Measurements from ENCODE around the gene NFASC. TPM values are rescaled to one million over a fixed set of nuclear protein-coding genes. Genes with fewer than 3 reads are reported as not detected.

The NFASC gene
- total and polyA plus RNA-seq, 2 experiments from 2014 or later: 46.3 to 54.7 TPM

DNA sequence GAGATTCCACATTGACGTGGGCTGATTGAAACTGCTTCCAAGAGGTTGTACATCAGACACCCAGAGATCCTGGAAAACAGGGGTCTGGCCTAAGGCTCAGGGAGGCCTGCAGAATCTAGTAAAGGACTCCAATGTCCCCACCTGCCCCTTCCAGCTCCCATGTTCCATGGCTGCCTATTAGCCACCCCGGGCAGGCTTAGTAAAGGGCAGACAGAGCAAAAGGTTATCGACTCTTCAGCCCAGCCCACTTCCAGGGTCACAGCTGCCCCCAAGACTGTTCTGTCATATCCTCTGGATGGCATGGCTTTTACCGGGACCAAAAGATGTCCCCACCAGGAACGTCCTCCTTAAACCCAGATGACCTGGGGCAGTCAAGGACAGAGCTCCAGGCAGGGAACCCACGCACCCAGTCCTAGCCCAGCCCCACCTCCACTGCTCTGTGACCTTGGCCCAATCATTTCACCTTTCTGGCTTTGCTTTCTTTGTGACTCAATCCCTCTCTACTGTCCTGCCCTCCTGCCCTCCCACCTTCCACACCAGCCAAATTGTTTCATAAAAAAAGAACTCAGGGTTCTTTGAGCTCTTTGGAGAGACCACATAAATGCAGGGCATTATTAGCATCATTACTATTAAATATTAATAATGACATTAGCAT lies 167.6 kb downstream of the NFASC start:
- no peak overlapping the region for H3K9ac ChIP-seq
- no peak overlapping the region for H3K4me3 ChIP-seq
- no peak for TF ChIP-seq EZH2phosphoT487 (IDR thresholded peaks at IDR 0.05; ENCODE audit: insufficient read depth, low read depth)
- no peak for TF ChIP-seq EZH2 (IDR thresholded peaks at IDR 0.05; ENCODE audit: insufficient read depth, poor library complexity, severe bottlenecking)
- H4K20me1 ChIP-seq (ENCODE audit: insufficient read depth): no peaks in the 10 kb centered on the region
- H2AFZ ChIP-seq: no peak overlapping the region
- H3K4me1 ChIP-seq (ENCODE audit: insufficient read depth): no peaks in the 10 kb centered on the region
- DNase-seq: no peak
- H3F3A ChIP-seq (ENCODE audit: insufficient read depth): no peaks in the 10 kb centered on the region
- no peaks in the 10 kb centered on the region for H3K9me2 ChIP-seq (ENCODE audit: insufficient read depth)
- H3K9me3 ChIP-seq (ENCODE audit: low read depth): no peaks in the 10 kb centered on the region
- H3K27me3 ChIP-seq (replicated peaks; ENCODE audit: insufficient read depth): peaks cover 63% of the 10 kb centered on the region
- H3K79me2 ChIP-seq (ENCODE audit: insufficient read depth): no peaks in the 10 kb centered on the region
- in situ Hi-C loops (cut with MboI): no loop called here
- 64% methylated on average over 6 of the region's 6 CpGs for WGBS, 2 experiments (ENCODE audit: low coverage in 1 of 2, low lambda C conversion rate in 2 of 2, missing lambda C conversion rate in 2 of 2)
- no peaks in the 10 kb centered on the region for H3K36me3 ChIP-seq (ENCODE audit: low read depth)
- no peak overlapping the region for H3K27ac ChIP-seq
- H3K4me2 ChIP-seq (ENCODE audit: unreplicated experiment): no peak overlapping the region

DNA sequence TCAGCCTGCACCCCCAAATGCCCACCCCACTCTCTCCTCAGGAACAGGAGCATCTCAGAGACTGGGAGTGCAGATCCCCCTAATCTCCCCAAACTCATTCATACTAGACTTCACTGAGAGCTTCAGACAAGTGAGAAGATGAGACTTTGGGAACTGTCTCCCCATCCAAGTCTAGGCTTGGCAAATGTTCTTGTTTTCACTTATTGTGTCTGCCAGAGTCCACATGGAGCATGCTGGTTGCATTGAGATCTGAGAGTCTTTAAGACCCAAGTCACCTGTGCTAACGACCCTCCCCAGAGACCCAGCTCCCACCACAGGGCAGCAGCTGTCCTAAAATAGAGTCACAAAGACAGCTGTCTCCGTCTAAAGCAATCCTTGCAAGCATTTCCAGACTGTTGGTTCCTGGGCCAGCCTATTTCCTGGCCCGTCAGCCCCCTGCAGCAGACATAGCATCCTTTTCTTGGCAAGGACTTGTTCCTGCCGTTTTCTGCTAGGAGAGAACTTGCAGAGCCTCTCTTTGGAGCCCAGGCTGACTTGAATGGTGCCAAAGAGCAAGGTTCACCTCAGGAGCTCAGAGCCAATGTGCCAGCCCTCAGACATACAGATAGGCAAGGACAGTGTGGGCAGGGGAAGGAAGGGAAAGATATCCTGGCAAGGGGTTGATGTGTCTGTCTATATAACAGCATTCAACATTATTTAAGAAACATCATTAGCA lies 170.5 kb downstream of the NFASC start:
- H3K4me1 ChIP-seq (ENCODE audit: insufficient read depth): no peaks in the 10 kb centered on the region
- 21 to 22% methylated on average over 4 of the region's 4 CpGs for WGBS, 2 experiments (ENCODE audit: low coverage in 1 of 2, low lambda C conversion rate in 2 of 2, missing lambda C conversion rate in 2 of 2)
- H3K4me2 ChIP-seq (ENCODE audit: unreplicated experiment): no peak overlapping the region
- H3K36me3 ChIP-seq (ENCODE audit: low read depth): no peaks in the 10 kb centered on the region
- H3K4me3 ChIP-seq: no peak overlapping the region
- H3K27ac ChIP-seq: no peak overlapping the region
- in situ Hi-C loops (cut with MboI): no loop called here
- H4K20me1 ChIP-seq (ENCODE audit: insufficient read depth): no peaks in the 10 kb centered on the region
- TF ChIP-seq EZH2 (IDR thresholded peaks at IDR 0.05; ENCODE audit: insufficient read depth, poor library complexity, severe bottlenecking): no peak
- no peak for TF ChIP-seq EZH2phosphoT487 (IDR thresholded peaks at IDR 0.05; ENCODE audit: insufficient read depth, low read depth)
- no peak overlapping the region for H2AFZ ChIP-seq
- no peak for DNase-seq
- H3K27me3 ChIP-seq (replicated peaks; ENCODE audit: insufficient read depth): peaks cover 87% of the 10 kb centered on the region
- H3K9me3 ChIP-seq (ENCODE audit: low read depth): no peaks in the 10 kb centered on the region
- no peaks in the 10 kb centered on the region for H3F3A ChIP-seq (ENCODE audit: insufficient read depth)
- H3K9ac ChIP-seq: no peak overlapping the region
- H3K79me2 ChIP-seq (ENCODE audit: insufficient read depth): no peaks in the 10 kb centered on the region
- H3K9me2 ChIP-seq (ENCODE audit: insufficient read depth): no peaks in the 10 kb centered on the region

DNA sequence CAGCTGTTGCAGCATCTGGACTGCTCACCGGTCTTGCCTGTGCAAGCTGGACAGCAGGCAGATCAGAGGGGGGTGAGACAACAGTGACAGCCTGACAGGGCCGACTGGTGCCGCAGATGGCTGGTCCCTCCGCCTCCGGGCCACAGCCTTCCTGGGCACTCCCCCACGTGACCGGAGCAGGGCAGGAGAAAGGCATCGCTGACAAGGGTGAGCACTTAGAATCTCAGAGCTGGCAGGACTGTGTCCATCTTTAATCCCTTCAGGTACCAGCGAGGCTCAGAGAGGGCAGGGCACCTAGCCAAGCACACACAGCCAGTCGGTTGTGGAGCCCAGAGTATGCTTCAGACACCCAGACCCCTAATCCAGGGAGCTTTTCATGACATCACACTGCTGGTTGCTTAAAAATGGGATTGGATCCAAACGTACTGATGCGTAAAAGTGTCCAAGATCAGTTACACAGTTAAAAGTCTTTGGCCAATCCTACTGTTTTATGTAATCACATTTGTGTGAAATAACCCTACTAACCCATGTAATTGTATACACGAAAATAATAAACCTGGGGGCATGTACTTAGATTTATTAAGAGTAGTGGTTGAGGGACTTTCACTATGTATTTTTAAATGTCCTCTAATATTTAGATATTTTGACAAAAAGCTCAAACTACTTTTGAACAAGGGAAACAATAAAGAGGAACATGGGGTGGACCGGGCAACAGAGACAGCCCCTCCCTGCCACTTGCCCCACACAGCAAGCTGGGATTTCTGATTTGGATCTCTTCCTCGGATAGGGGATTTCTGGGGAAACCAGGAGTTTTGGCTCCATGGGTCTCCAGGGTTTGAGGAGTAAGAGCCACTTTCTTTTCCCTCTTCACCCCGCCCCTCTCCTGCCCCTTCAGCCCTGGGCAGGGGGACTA lies 171.6 kb downstream of the NFASC start:
- H3K4me2 ChIP-seq (ENCODE audit: unreplicated experiment): no peak overlapping the region
- H3K27ac ChIP-seq: no peak overlapping the region
- no peaks in the 10 kb centered on the region for H3F3A ChIP-seq (ENCODE audit: insufficient read depth)
- H3K9me2 ChIP-seq (ENCODE audit: insufficient read depth): no peaks in the 10 kb centered on the region
- no peak overlapping the region for H3K9ac ChIP-seq
- 43 to 55% methylated on average over 15 to 16 of the region's 16 CpGs for WGBS, 2 experiments (ENCODE audit: low coverage in 1 of 2, low lambda C conversion rate in 2 of 2, missing lambda C conversion rate in 2 of 2)
- DNase-seq: no peak
- in situ Hi-C loops (cut with MboI): no loop called here
- TF ChIP-seq EZH2phosphoT487 (IDR thresholded peaks at IDR 0.05; ENCODE audit: insufficient read depth, low read depth): no peak
- TF ChIP-seq EZH2 (IDR thresholded peaks at IDR 0.05; ENCODE audit: insufficient read depth, poor library complexity, severe bottlenecking): peak; percentile 8
- no peak overlapping the region for H3K4me3 ChIP-seq
- no peaks in the 10 kb centered on the region for H3K36me3 ChIP-seq (ENCODE audit: low read depth)
- peaks cover 95% of the 10 kb centered on the region for H3K27me3 ChIP-seq (replicated peaks; ENCODE audit: insufficient read depth)
- no peak overlapping the region for H2AFZ ChIP-seq
- H4K20me1 ChIP-seq (ENCODE audit: insufficient read depth): no peaks in the 10 kb centered on the region
- no peaks in the 10 kb centered on the region for H3K79me2 ChIP-seq (ENCODE audit: insufficient read depth)
- no peaks in the 10 kb centered on the region for H3K9me3 ChIP-seq (ENCODE audit: low read depth)
- H3K4me1 ChIP-seq (ENCODE audit: insufficient read depth): no peaks in the 10 kb centered on the region

Data from GM23248 (cell line).